ENCODE results near the gene EML4. TPM values are rescaled to one million over a fixed set of nuclear protein-coding genes. Genes with fewer than 3 reads are reported as not detected.

EML4 gene
- total and polyA plus RNA-seq, 4 donors = 9.6 to 51.9 (median 30.8) TPM

DNA sequence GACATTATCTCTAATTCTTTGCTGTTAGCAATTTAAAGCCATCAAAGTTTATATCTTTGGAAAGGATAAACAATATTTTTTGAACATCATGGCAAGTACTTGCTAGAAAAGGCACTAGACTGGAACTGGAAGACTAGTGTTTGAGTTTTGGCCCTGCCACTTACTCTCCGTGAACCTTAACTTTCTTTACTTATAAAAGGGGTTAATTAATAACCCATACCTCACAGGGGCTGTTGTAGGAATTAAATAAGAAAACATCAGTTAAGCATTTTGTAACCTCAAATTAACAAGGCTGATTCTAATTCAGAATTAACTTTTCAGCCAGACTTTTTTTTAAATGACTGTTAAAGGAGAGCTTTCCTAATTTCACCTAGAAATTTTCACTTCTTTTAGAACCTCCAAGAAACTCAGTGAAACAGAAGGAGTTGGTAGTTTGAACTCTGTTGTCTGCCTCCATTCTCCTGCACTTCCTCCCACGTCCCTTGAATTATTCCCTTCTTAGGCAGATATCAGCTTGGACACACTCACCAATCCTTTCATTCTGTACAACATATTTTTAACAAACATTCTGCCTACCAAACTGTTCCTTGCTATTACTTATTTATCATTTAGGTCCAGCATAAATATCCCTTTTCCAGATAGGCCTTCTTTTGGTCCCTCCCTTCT is 112.4 kb downstream of the EML4 start:
- H3K9me3 ChIP-seq (ENCODE audit: control insufficient read depth, low read length) = no peaks in the 10 kb centered on the region
- peaks cover 0 to 4% of the 10 kb centered on the region in 2 donors for H3K36me3 ChIP-seq (ENCODE audit: control insufficient read depth in 1 of 2, insufficient read depth in 2 of 2, low read length in 1 of 2)
- intact Hi-C loops (cut with DNase I) = no loop called here
- DNase-seq (no peak), ATAC-seq (ENCODE audit: low FRiP score) (no peak)
- H3K27me3 ChIP-seq (ENCODE audit: control insufficient read depth in 1 of 2, insufficient read depth in 2 of 2, low read length in 1 of 2) = no peaks in the 10 kb centered on the region
- H3K4me3 ChIP-seq (ENCODE audit: low read length in 2 of 2) = no peak overlapping the region
- H3K27ac ChIP-seq (ENCODE audit: low read depth in 1 of 2, low read length in 2 of 2) = no peak overlapping the region
- 86 to 87% methylated on average over 2 of the region's 2 CpGs for WGBS, 2 donors
- H3K4me1 ChIP-seq (ENCODE audit: control insufficient read depth in 1 of 2, insufficient read depth in 2 of 2, low read length in 2 of 2) = no peaks in the 10 kb centered on the region

DNA sequence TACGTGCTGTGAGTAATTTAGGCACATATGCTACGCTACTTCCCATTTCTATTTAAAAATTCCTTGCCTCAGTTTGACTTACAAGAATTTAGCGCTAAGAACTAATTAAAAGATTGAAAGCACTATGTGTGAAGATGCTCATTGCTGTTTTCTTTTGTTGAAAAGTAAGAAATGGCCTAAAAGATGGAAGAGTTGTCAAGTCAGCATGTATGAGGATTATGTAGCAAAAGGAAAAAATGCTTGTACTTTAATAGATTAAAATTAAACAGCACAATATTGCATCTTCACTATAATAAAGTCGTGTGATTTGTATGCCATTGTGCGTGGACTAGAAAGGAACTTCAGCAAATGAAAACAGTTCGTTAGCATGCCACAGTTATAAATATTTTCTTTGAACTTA is 114.9 kb downstream of the EML4 start:
- no peak overlapping the region for H3K4me3 ChIP-seq (ENCODE audit: low read length in 2 of 2)
- WGBS, 2 donors = 91 to 93% methylated on average over 6 of the region's 6 CpGs
- H3K9me3 ChIP-seq (ENCODE audit: control insufficient read depth, low read length) = no peaks in the 10 kb centered on the region
- intact Hi-C loops (cut with DNase I) = no loop called here
- H3K4me1 ChIP-seq (ENCODE audit: control insufficient read depth in 1 of 2, insufficient read depth in 2 of 2, low read length in 2 of 2) = no peaks in the 10 kb centered on the region
- DNase-seq = no peak
- H3K27me3 ChIP-seq (ENCODE audit: control insufficient read depth in 1 of 2, insufficient read depth in 2 of 2, low read length in 1 of 2) = no peaks in the 10 kb centered on the region
- ATAC-seq (ENCODE audit: low FRiP score) = no peak
- peaks cover 0 to 4% of the 10 kb centered on the region in 2 donors for H3K36me3 ChIP-seq (ENCODE audit: control insufficient read depth in 1 of 2, insufficient read depth in 2 of 2, low read length in 1 of 2)
- no peak overlapping the region for H3K27ac ChIP-seq (ENCODE audit: low read depth in 1 of 2, low read length in 2 of 2)

DNA sequence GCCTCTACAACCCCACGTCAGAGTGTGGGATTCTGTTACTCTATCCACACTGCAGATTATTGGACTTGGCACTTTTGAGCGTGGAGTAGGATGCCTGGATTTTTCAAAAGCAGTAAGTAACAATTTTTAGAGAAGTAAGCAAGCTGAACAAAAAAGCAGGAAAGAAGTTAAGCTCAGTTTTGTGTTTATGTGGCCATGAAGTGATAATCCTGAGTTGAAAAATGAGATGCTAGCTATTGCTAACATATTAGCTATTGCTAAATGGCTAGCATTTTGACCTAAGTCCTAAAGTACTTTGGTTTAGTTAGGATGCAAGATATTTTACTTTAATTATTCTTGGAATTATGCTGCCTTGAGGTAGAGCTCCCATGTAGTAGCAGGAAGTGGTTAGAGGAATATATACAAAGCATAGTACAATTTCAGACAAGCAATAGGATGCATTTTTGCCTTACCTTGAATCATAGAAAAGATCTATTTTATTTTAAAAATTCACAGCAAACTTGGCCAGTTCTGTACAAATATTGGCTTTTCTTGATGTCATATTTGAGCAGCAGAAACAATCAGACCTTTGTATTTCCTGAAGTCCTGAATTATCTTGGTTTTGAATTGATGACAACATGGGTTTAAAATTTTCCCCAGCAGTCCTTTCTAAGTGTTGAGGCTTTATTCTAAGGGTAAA is 117.3 kb downstream of the EML4 start:
- peaks cover 0 to 4% of the 10 kb centered on the region in 2 donors for H3K36me3 ChIP-seq (ENCODE audit: control insufficient read depth in 1 of 2, insufficient read depth in 2 of 2, low read length in 1 of 2)
- WGBS, 2 donors = 72 to 73% methylated on average over 2 of the region's 2 CpGs

DNA sequence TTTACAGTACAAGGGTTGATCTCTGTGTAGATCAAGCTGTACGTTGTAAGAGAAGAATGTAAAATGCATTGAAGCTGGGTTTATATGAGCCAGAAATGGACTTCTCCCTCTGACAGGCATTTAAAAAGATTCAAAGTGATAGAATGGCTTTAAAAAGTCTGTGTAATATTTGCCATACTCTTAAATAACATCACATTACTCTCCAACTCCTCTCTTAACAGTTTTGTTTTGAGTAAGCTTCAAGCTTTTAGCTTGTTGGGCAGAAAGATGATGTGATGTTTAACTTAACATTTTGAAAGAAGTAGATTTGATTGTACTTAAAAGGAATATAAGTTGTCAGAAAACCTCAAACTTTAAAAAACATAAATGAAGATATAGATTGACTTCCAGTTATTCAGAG is 119.7 kb downstream of the EML4 start:
- intact Hi-C loops (cut with DNase I) = no loop called here
- WGBS, 2 donors = 51 to 68% methylated on average over 1 of the region's 1 CpG
- DNase-seq = no peak
- no peaks in the 10 kb centered on the region for H3K27me3 ChIP-seq (ENCODE audit: control insufficient read depth in 1 of 2, insufficient read depth in 2 of 2, low read length in 1 of 2)
- H3K4me1 ChIP-seq (ENCODE audit: control insufficient read depth in 1 of 2, insufficient read depth in 2 of 2, low read length in 2 of 2) = no peaks in the 10 kb centered on the region
- no peak overlapping the region for H3K27ac ChIP-seq (ENCODE audit: low read depth in 1 of 2, low read length in 2 of 2)
- H3K36me3 ChIP-seq (ENCODE audit: control insufficient read depth in 1 of 2, insufficient read depth in 2 of 2, low read length in 1 of 2) = peaks cover 0 to 4% of the 10 kb centered on the region in 2 donors
- ATAC-seq (ENCODE audit: low FRiP score) = no peak
- no peaks in the 10 kb centered on the region for H3K9me3 ChIP-seq (ENCODE audit: control insufficient read depth, low read length)
- H3K4me3 ChIP-seq (ENCODE audit: low read length in 2 of 2) = no peak overlapping the region

More for the DNA sequence above, 117.3 kb downstream of the EML4 start:
- H3K4me1 ChIP-seq (ENCODE audit: control insufficient read depth in 1 of 2, insufficient read depth in 2 of 2, low read length in 2 of 2) = no peaks in the 10 kb centered on the region
- intact Hi-C loops (cut with DNase I) = no loop called here
- DNase-seq (no peak), ATAC-seq (ENCODE audit: low FRiP score) (no peak)
- H3K27ac ChIP-seq (ENCODE audit: low read depth in 1 of 2, low read length in 2 of 2) = no peak overlapping the region
- H3K4me3 ChIP-seq (ENCODE audit: low read length in 2 of 2) = no peak overlapping the region
- H3K9me3 ChIP-seq (ENCODE audit: control insufficient read depth, low read length) = no peaks in the 10 kb centered on the region
- no peaks in the 10 kb centered on the region for H3K27me3 ChIP-seq (ENCODE audit: control insufficient read depth in 1 of 2, insufficient read depth in 2 of 2, low read length in 1 of 2)

DNA sequence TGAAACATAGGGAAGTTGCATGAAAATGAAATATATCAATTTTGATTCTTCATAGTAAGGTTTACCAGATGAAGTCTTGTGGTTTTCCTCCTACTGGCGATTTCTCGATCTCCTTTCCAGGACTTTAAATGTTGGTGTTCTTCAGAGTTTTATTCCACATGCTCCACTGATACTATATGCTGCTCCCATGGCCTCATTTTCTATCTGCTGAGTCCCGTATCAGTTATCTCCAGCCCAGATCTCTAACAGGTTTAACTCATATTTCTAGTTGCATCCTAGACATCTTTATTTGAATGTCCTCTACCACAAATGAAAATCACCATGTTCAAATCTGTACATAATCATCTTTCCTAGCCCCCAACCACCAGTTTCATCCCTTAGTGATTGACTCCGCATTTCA is 120.1 kb downstream of the EML4 start:
- WGBS, 2 donors = 86 to 94% methylated on average over 4 of the region's 4 CpGs
- intact Hi-C loops (cut with DNase I) = no loop called here
- no peaks in the 10 kb centered on the region for H3K9me3 ChIP-seq (ENCODE audit: control insufficient read depth, low read length)
- no peak overlapping the region for H3K27ac ChIP-seq (ENCODE audit: low read depth in 1 of 2, low read length in 2 of 2)
- H3K4me3 ChIP-seq (ENCODE audit: low read length in 2 of 2) = no peak overlapping the region
- H3K36me3 ChIP-seq (ENCODE audit: control insufficient read depth in 1 of 2, insufficient read depth in 2 of 2, low read length in 1 of 2) = peaks cover 0 to 4% of the 10 kb centered on the region in 2 donors
- H3K4me1 ChIP-seq (ENCODE audit: control insufficient read depth in 1 of 2, insufficient read depth in 2 of 2, low read length in 2 of 2) = no peaks in the 10 kb centered on the region
- DNase-seq (no peak), ATAC-seq (ENCODE audit: low FRiP score) (no peak)
- no peaks in the 10 kb centered on the region for H3K27me3 ChIP-seq (ENCODE audit: control insufficient read depth in 1 of 2, insufficient read depth in 2 of 2, low read length in 1 of 2)

DNA sequence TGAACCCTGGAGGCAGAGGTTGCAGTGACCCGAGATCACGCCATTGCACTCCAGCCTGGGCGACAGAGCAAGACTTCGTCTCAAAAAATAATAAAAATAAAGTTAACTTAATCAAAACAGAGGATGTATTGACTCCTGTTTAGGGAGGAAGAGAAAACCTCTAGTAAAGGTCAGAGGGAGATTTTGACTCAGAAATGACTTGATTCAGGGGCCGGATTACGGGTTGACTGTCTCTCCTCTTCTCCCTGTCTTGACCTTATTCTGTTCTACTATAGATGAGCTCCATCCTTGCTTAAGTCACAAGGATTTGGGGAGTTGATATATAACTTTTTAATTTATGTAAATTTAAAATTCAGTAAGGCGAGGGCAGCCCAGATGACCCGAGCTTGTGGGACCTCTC is 120.9 kb downstream of the EML4 start:
- Histone ChIP-seq H3K27ac (ENCODE audit: low read depth in 1 of 2, low read length in 2 of 2) (no peak overlapping the region), H3K4me1 (ENCODE audit: control insufficient read depth in 1 of 2, insufficient read depth in 2 of 2, low read length in 2 of 2) (no peaks in the 10 kb centered on the region), H3K4me3 (ENCODE audit: low read length in 2 of 2) (no peak overlapping the region), H3K27me3 (ENCODE audit: control insufficient read depth in 1 of 2, insufficient read depth in 2 of 2, low read length in 1 of 2) (no peaks in the 10 kb centered on the region), H3K36me3 (ENCODE audit: control insufficient read depth in 1 of 2, insufficient read depth in 2 of 2, low read length in 1 of 2) (peaks cover 0 to 4% of the 10 kb centered on the region in 2 donors), H3K9me3 (ENCODE audit: control insufficient read depth, low read length) (no peaks in the 10 kb centered on the region)
- DNase-seq = no peak
- ATAC-seq (ENCODE audit: low FRiP score) = no peak
- intact Hi-C loops (cut with DNase I) = no loop called here
- 96 to 97% methylated on average over 8 of the region's 8 CpGs for WGBS, 2 donors

DNA sequence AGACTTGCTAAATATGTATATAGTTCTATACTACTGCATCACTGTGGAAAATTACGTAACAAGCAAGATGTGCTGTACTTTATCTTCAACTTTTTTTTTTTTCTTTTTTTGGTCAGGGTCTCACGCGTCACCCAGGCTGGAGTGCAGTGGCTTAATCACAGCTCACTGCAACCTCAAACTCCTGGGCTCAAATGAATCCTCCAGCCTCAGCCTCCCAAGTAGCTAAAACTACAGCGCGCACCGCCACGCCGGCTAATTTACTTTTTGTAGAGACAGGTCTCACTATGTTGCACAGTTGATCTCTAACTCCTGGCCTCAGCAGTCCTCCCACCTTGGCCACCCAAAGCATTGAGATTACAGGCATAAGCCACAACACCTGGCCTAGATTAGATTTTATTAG is 123.9 kb downstream of the EML4 start:
- Histone ChIP-seq H3K27ac (ENCODE audit: low read depth in 1 of 2, low read length in 2 of 2) (no peak overlapping the region), H3K36me3 (ENCODE audit: control insufficient read depth in 1 of 2, insufficient read depth in 2 of 2, low read length in 1 of 2) (no peaks in the 10 kb centered on the region), H3K9me3 (ENCODE audit: control insufficient read depth, low read length) (no peaks in the 10 kb centered on the region), H3K4me3 (ENCODE audit: low read length in 2 of 2) (no peak overlapping the region), H3K4me1 (ENCODE audit: control insufficient read depth in 1 of 2, insufficient read depth in 2 of 2, low read length in 2 of 2) (no peaks in the 10 kb centered on the region), H3K27me3 (ENCODE audit: control insufficient read depth in 1 of 2, insufficient read depth in 2 of 2, low read length in 1 of 2) (no peaks in the 10 kb centered on the region)
- ATAC-seq (ENCODE audit: low FRiP score) = no peak
- 97% methylated on average over 8 of the region's 8 CpGs for WGBS, 2 donors
- DNase-seq = no peak
- intact Hi-C loops (cut with DNase I) = no loop called here

DNA sequence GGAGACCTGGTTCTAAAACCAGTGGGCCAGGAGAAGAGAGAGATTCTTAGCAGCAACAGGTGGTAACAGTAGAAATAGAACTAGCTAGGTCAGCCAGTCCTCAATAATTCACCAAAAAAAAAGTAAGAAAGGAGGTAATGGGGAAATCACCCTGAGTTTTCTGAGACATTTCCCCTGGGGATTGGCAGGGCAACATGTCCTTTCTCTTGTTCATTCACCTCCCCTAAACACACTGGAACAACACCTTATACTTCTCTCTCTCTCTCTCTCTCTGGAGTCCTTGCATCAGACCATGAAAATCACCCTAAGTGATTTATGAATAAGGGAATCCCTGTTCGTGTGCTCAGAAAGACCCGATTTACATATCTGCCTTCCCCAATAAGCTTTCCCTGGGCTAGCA is 127.1 kb downstream of the EML4 start:
- 69 to 76% methylated on average over 2 of the region's 2 CpGs for WGBS, 2 donors
- H3K27ac ChIP-seq (ENCODE audit: low read depth in 1 of 2, low read length in 2 of 2) = no peak overlapping the region
- no peaks in the 10 kb centered on the region for H3K4me1 ChIP-seq (ENCODE audit: control insufficient read depth in 1 of 2, insufficient read depth in 2 of 2, low read length in 2 of 2)
- DNase-seq (no peak), ATAC-seq (ENCODE audit: low FRiP score) (no peak)
- no peaks in the 10 kb centered on the region for H3K27me3 ChIP-seq (ENCODE audit: control insufficient read depth in 1 of 2, insufficient read depth in 2 of 2, low read length in 1 of 2)
- intact Hi-C loops (cut with DNase I) = no loop called here
- no peaks in the 10 kb centered on the region for H3K9me3 ChIP-seq (ENCODE audit: control insufficient read depth, low read length)
- H3K36me3 ChIP-seq (ENCODE audit: control insufficient read depth in 1 of 2, insufficient read depth in 2 of 2, low read length in 1 of 2) = peaks cover 0 to 3% of the 10 kb centered on the region in 2 donors
- H3K4me3 ChIP-seq (ENCODE audit: low read length in 2 of 2) = no peak overlapping the region

DNA sequence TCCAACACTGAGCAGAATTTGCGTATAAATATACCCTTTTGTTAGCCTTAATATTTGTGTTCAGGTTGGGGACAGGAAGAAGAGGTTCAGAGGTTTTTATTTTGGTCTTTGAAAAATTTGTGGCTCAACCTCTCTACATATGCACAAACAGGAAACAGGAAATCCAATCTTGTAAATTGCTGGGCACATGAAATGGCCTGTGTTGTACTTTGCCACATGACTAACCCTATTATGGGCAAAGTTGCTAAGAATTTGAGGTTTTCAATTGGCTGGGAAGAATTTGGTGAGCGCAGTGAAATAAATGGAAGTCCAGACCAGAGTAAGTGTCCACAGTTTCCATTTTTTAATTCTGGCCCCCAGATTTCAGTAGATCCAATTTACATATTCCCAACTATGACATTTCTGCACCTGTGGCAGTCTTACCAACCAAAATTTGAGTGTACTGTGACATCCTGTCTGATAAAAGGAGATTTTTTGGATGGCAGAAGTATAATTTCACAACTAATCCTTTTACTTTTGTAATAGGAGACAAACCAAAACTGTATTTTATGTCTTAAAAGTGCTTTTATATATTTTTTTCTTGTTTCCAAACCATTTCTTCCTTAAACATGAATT is 128.3 kb downstream of the EML4 start:
- H3K27me3 ChIP-seq (ENCODE audit: control insufficient read depth in 1 of 2, insufficient read depth in 2 of 2, low read length in 1 of 2) = no peaks in the 10 kb centered on the region
- no peaks in the 10 kb centered on the region for H3K9me3 ChIP-seq (ENCODE audit: control insufficient read depth, low read length)
- WGBS, 2 donors = 92 to 94% methylated on average over 2 of the region's 2 CpGs
- H3K27ac ChIP-seq (ENCODE audit: low read depth in 1 of 2, low read length in 2 of 2) = no peak overlapping the region
- DNase-seq = no peak
- H3K4me3 ChIP-seq (ENCODE audit: low read length in 2 of 2) = no peak overlapping the region
- ATAC-seq (ENCODE audit: low FRiP score) = no peak
- intact Hi-C loops (cut with DNase I) = no loop called here
- peaks cover 0 to 3% of the 10 kb centered on the region in 2 donors for H3K36me3 ChIP-seq (ENCODE audit: control insufficient read depth in 1 of 2, insufficient read depth in 2 of 2, low read length in 1 of 2)
- H3K4me1 ChIP-seq (ENCODE audit: control insufficient read depth in 1 of 2, insufficient read depth in 2 of 2, low read length in 2 of 2) = no peaks in the 10 kb centered on the region
